NCI-H2029 (cell line): Measurements from ENCODE around the gene ZNF320.
"Not testable (repeated sequence)": the region's sequence is repeated elsewhere in the genome, so short reads cannot be mapped to it uniquely, and the experiment has no call there.

ENCODE experiments used
- DNase-seq: peaks from one replicate; lab custom pipeline; 2025; lab: John Stamatoyannopoulos, UW

Gene ZNF320

DNA sequence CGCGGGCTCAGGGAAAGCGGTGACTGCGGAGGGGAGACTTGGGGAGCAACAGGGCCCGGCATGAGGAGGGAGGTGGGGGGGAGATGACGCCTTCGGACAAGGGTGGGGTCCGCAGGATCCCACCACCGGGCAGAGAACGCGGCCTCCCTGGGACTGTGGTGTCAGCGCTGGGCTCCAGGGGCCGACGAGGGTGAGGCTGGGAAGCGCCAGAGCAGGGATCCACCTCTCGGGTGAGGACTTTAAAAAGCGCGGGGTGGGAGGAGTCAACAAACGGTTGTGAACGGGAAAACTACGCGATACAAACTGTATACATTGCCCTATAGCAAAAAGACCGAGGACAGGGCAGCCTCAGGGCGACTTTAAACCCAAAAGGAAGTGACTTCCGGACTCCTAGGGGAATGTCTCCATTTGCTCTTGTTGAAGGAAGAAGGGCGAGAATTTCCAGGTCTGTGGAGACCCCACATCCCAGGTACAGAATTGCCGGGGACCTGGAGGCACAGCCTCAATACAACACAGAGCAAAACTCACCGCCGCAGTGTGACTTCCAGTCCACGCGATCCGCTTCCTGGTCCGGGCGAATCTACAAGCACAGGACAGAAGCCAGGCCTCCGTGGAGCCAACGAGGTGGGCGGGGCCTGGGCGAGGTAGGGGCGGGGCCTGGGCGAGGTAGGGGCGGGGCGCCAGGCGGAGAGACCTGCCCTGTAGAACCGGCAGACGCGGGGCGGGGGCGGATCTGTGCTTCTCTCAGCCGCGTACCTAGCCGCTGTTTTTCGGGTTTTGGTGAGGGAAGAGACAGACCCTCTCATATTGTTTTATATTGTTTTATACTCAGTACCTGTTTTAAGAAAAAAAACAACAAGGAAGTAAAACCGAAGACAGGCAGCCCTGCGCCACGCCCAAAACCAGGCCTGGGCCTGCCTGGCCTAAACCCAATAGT, 25.7 kb upstream of the ZNF320 start, which contains the start of gene ZNF888:
Gene ZNF888 (minus strand): TSS at position 588 of the 937 bp plus-strand sequence. CDS start 5,555 bp downstream, outside the sequence.
- peak; percentile 68 for DNase-seq

DNA sequence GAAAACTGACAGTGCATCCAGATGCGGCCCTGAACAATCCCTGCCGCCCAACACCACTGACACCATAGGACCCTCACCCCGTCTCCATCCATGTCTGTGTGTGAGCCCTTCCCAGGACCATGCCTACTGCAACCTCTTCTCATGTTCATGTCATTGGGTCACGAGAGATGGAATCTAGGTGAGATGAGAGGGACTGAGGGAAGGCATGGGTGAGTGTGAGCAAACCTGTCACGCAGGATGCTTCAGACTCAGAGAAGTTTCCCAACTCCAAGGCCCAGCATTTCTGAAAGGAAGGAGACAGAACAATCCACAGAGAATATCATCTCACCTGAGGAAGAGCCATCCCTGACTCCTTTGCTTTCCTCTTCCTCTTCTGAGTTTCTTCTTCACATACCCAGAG, 20.1 kb upstream of the ZNF320 start:
- no peak for DNase-seq

GRCh38 chr19:52910648-52911047, 13.2 kb upstream of the ZNF320 start:
- DNase-seq: no peak

DNA sequence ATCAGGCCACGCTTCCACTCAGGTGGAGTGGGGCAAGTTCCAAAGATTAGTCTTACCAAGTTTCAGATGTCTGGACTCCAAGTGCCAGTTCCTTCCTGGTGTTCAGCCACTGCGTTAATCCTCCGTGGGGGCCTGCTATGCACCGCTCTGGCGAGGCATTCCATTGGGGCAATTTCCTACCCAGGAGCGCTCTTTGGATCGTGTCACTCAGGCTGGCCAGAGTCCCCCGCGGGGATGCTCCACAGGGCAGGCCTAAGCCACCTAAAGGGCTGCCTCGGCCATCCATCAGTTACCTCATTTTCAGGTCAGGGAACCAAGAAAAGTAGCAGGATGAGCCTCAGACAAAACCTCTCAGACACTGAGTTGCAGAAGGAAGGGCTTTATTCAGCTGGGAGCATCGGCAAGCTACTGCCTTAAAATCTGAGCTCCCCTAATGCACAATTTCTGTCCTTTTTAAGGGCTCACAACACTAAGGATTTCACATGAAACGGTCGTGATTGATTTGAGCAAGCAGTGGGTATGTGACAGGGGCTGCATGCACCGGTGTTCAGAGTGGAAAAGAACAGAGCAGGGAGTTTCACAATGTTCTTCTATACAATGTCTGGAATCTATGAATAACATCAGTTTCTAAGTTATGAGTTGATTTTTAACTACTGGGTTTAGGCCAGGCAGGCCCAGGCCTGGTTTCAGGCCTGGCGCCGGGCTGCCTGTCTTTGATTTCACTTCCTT, 6.8 kb upstream of the ZNF320 start:
- not testable (repeated sequence) for DNase-seq

GRCh38 chr19:52901842-52902241, 4.4 kb upstream of the ZNF320 start:
- no peak for DNase-seq

DNA sequence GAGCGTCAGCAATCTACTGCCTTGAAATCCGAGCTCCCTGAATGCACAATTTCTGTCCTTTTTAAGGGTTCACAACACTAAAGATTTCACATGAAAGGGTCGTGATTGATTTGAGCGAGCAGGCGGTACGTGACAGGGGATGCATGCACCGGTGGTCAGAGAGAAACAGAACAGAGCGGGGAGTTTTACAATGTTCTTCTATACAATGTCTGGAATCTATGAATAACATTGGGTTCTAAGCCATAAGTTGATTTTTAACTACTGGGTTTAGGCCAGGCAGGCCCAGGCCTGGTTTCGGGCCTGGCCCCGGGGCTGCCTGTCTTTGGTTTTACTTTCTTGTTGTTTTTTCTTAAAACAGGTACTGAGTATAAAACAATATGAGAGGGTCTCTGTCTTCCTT, 1.2 kb upstream of the ZNF320 start:
- not testable (repeated sequence) for DNase-seq

GRCh38 chr19:52898101-52898500, 666 bp upstream of the ZNF320 start:
- no peak for DNase-seq

- DNase-seq: peak; percentile 18
Observed at GRCh38 chr19:52896431-52897137, 851 bp downstream of the ZNF320 start.

- DNase-seq: no peak
Observed at GRCh38 chr19:52891336-52891735, 6.1 kb downstream of the ZNF320 start.

DNA sequence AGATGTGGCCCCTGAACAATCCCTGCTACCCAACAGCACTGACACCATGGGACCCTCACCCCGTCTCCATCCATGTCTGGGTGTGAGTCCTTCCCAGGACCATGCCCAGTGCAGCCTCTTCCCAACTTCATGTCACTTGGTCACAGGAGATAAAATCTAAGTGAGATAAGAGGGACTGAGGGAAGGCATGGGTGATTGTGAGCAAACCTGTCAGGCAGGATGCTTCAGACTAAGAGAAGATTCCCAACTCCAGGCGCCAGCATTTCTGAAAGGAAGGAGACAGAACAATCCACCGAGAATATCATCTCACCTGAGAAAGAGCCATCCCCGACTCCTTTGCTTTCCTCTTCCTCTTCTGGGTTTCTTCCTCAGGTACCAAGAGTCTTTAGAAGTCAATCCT, 7.5 kb downstream of the ZNF320 start:
- DNase-seq: no peak

- no peak for DNase-seq
Observed at GRCh38 chr19:52889076-52889475, 8.4 kb downstream of the ZNF320 start.

GRCh38 chr19:52880895-52881389, 16.5 kb downstream of the ZNF320 start:
- DNase-seq: no peak

DNA sequence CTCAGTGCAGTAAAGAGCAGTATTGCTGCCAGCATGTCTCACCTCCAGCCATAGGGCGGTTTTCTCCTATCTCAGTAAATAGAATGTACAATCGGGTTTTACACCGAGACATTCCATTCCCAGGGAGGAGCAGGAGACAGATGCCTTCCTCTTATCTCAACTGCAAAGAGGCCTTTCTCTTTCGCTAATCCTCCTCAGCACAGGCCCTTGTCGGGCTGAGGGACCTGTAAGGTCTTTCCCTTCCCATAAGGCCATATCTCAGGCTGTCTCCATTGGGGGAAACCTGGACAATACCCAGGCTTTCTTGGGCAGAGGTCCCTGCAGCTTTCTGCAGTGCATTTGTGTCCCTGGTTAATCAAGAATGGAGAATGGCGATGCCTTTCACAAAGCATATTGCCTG, 24.4 kb downstream of the ZNF320 start:
- DNase-seq: not testable (repeated sequence)

GRCh38 chr19:52871466-52871865, 26.0 kb downstream of the ZNF320 start:
- DNase-seq: no peak

- not testable (repeated sequence) for DNase-seq
Observed at GRCh38 chr19:52868031-52868430, 29.4 kb downstream of the ZNF320 start.

GRCh38 chr19:52857378-52858191, 39.9 kb downstream of the ZNF320 start, which contains the start of gene ZNF468:
Gene ZNF468 (minus strand): TSS chr19:52857619. CDS start chr19:52854272, 3,347 bp downstream.
- peak; percentile 65 for DNase-seq

GRCh38 chr19:52856540-52857377, 40.7 kb downstream of the ZNF320 start:
- not testable (repeated sequence) for DNase-seq
